ENCODE results near the gene STRN3.
"Not testable (repeated sequence)": the region's sequence is repeated elsewhere in the genome, so short reads cannot be mapped to it uniquely, and the experiment has no call there.

STRN3 gene

DNA sequence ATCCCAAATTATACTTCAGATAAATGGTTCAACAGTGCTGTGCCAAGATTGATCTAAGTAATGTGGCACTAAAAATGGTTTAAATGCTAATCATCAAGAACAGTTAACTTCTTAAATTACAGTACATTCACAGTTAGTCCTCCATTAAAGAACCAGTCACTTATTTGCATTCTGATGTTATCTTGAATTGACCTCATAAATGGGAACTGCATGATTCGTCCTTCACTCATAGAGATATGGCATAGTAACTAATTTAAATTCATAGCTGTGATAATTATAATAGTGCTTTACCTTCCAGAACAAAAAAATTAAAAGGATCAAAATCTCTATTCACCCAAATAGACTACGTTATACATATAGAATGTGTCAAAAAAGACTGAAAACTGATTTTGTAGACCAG, 90.7 kb downstream of the STRN3 start:
- Histone ChIP-seq H3K27ac (ENCODE audit: low read depth, low read length) (no peak overlapping the region), H3K79me1 (ENCODE audit: low read length) (no peaks in the 10 kb centered on the region), H3K23ac (ENCODE audit: low read length) (no peak overlapping the region), H2BK5ac (ENCODE audit: low read depth, low read length, poor library complexity) (no peak overlapping the region), H4K8ac (ENCODE audit: low read depth, low read length) (no peak overlapping the region), H2BK12ac (ENCODE audit: low read length) (no peak overlapping the region), H3K4ac (ENCODE audit: low read depth, low read length) (no peak overlapping the region), H2BK120ac (ENCODE audit: insufficient read depth, low read length, poor library complexity) (no peak overlapping the region), H3K14ac (ENCODE audit: low read length) (no peak overlapping the region), H3K9me3 (ENCODE audit: insufficient read depth, low read depth, low read length) (no peaks in the 10 kb centered on the region), H3K4me3 (ENCODE audit: low read depth, low read length) (no peak overlapping the region), H3K36me3 (ENCODE audit: control insufficient read depth in 1 of 2, insufficient read depth in 2 of 2, low read length in 2 of 2) (peaks cover 5 to 6% of the 10 kb centered on the region in 2 experiments), H3K9ac (ENCODE audit: low read length) (no peak overlapping the region), H2AK5ac (ENCODE audit: low read length) (no peak overlapping the region), H4K91ac (ENCODE audit: low read depth, low read length) (no peak overlapping the region), H3K4me2 (ENCODE audit: low read length) (no peak overlapping the region), H4K12ac (ENCODE audit: low read depth, low read length) (no peak overlapping the region), H3K79me2 (ENCODE audit: control insufficient read depth, insufficient read depth, low read length, poor library complexity) (no peaks in the 10 kb centered on the region), H3K18ac (ENCODE audit: low read length) (no peak overlapping the region), H3K4me1 (ENCODE audit: control insufficient read depth in 1 of 2, insufficient read depth in 2 of 2, low read length in 2 of 2) (no peaks in the 10 kb centered on the region), H2AFZ (ENCODE audit: insufficient read depth, low read length, poor library complexity) (no peak overlapping the region), H3K27me3 (ENCODE audit: insufficient read depth, low read length) (no peaks in the 10 kb centered on the region)
- WGBS (ENCODE audit: extremely low coverage, insufficient coverage, insufficient read length) = no CpG with 5 or more reads among the region's 2 CpGs
- DNase-seq = no peak

DNA sequence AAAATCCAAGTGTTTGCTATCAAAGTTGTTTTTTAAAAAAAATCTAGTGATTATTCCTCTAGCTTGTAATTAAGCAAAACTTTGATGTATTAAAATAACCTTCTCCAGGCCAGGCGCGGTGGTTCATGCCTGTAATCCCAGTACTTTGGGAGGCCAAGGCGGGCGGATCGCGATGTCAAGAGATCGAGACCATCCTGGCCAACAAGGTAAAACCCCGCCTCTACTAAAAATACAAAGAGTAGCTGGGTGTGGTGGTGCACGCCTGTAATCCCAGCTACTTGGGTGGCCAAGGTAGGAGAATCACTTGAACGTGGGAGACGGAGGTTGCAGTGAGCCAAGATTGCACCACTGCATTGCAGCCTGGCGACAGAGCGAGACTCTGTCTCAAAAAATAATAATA, 92.2 kb downstream of the STRN3 start:
- not testable (repeated sequence) for H3K9me3 ChIP-seq (ENCODE audit: insufficient read depth, low read depth, low read length); H3K14ac ChIP-seq (ENCODE audit: low read length); H3K18ac ChIP-seq (ENCODE audit: low read length); H3K4ac ChIP-seq (ENCODE audit: low read depth, low read length); H3K27me3 ChIP-seq (ENCODE audit: insufficient read depth, low read length); H2BK12ac ChIP-seq (ENCODE audit: low read length); H3K4me2 ChIP-seq (ENCODE audit: low read length); H3K9ac ChIP-seq (ENCODE audit: low read length); H3K36me3 ChIP-seq (ENCODE audit: control insufficient read depth in 1 of 2, insufficient read depth in 2 of 2, low read length in 2 of 2); H4K8ac ChIP-seq (ENCODE audit: low read depth, low read length); H3K4me3 ChIP-seq (ENCODE audit: low read depth, low read length); DNase-seq; H3K4me1 ChIP-seq (ENCODE audit: control insufficient read depth in 1 of 2, insufficient read depth in 2 of 2, low read length in 2 of 2); H4K91ac ChIP-seq (ENCODE audit: low read depth, low read length); H4K12ac ChIP-seq (ENCODE audit: low read depth, low read length); H2BK120ac ChIP-seq (ENCODE audit: insufficient read depth, low read length, poor library complexity); H2AFZ ChIP-seq (ENCODE audit: insufficient read depth, low read length, poor library complexity); H3K27ac ChIP-seq (ENCODE audit: low read depth, low read length); H3K79me2 ChIP-seq (ENCODE audit: control insufficient read depth, insufficient read depth, low read length, poor library complexity); H2BK5ac ChIP-seq (ENCODE audit: low read depth, low read length, poor library complexity); H2AK5ac ChIP-seq (ENCODE audit: low read length); H3K23ac ChIP-seq (ENCODE audit: low read length); H3K79me1 ChIP-seq (ENCODE audit: low read length)
- WGBS (ENCODE audit: extremely low coverage, insufficient coverage, insufficient read length) = no CpG with 5 or more reads among the region's 13 CpGs

DNA sequence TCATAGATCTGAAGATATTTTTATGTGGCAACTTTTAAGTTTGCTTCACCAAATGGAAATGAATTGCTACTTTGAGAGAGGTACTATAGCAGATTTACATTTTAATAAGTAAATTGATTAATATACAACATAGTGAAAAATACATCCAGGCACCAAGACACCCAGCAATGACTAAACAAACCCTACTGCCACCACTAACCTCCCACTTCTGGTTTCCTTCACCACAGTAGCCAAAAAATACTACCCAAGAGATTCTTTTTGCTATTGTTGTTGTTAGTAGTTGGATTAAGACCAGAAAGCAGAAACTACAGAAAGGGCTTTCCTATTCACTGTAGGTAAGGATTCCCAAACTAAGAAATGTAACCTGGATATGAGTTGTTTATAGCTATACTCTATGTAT, 97.7 kb downstream of the STRN3 start:
- Histone ChIP-seq H3K4ac (ENCODE audit: low read depth, low read length) (no peak overlapping the region), H2BK120ac (ENCODE audit: insufficient read depth, low read length, poor library complexity) (no peak overlapping the region), H2BK5ac (ENCODE audit: low read depth, low read length, poor library complexity) (no peak overlapping the region), H3K9ac (ENCODE audit: low read length) (no peak overlapping the region), H3K27me3 (ENCODE audit: insufficient read depth, low read length) (no peaks in the 10 kb centered on the region), H3K14ac (ENCODE audit: low read length) (no peak overlapping the region), H3K27ac (ENCODE audit: low read depth, low read length) (no peak overlapping the region), H3K4me1 (ENCODE audit: control insufficient read depth in 1 of 2, insufficient read depth in 2 of 2, low read length in 2 of 2) (no peaks in the 10 kb centered on the region), H2AFZ (ENCODE audit: insufficient read depth, low read length, poor library complexity) (no peak overlapping the region), H2AK5ac (ENCODE audit: low read length) (no peak overlapping the region), H3K36me3 (ENCODE audit: control insufficient read depth in 1 of 2, insufficient read depth in 2 of 2, low read length in 2 of 2) (peaks cover 4 to 6% of the 10 kb centered on the region in 2 experiments), H3K79me2 (ENCODE audit: control insufficient read depth, insufficient read depth, low read length, poor library complexity) (no peaks in the 10 kb centered on the region), H4K8ac (ENCODE audit: low read depth, low read length) (no peak overlapping the region), H2BK12ac (ENCODE audit: low read length) (no peak overlapping the region), H4K12ac (ENCODE audit: low read depth, low read length) (no peak overlapping the region), H3K4me3 (ENCODE audit: low read depth, low read length) (no peak overlapping the region), H3K18ac (ENCODE audit: low read length) (no peak overlapping the region), H3K79me1 (ENCODE audit: low read length) (no peaks in the 10 kb centered on the region), H3K23ac (ENCODE audit: low read length) (no peak overlapping the region), H3K4me2 (ENCODE audit: low read length) (no peak overlapping the region), H3K9me3 (ENCODE audit: insufficient read depth, low read depth, low read length) (no peaks in the 10 kb centered on the region), H4K91ac (ENCODE audit: low read depth, low read length) (no peak overlapping the region)
- DNase-seq = no peak

- Histone ChIP-seq H4K12ac (ENCODE audit: low read depth, low read length) (no peak overlapping the region), H2BK120ac (ENCODE audit: insufficient read depth, low read length, poor library complexity) (no peak overlapping the region), H2BK12ac (ENCODE audit: low read length) (no peak overlapping the region), H3K79me1 (ENCODE audit: low read length) (no peaks in the 10 kb centered on the region), H3K36me3 (ENCODE audit: control insufficient read depth in 1 of 2, insufficient read depth in 2 of 2, low read length in 2 of 2) (peaks cover 3 to 4% of the 10 kb centered on the region in 2 experiments), H3K18ac (ENCODE audit: low read length) (no peak overlapping the region), H3K9me3 (ENCODE audit: insufficient read depth, low read depth, low read length) (no peaks in the 10 kb centered on the region), H3K27me3 (ENCODE audit: insufficient read depth, low read length) (no peaks in the 10 kb centered on the region), H4K8ac (ENCODE audit: low read depth, low read length) (no peak overlapping the region), H3K14ac (ENCODE audit: low read length) (no peak overlapping the region), H3K4me2 (ENCODE audit: low read length) (no peak overlapping the region), H3K4ac (ENCODE audit: low read depth, low read length) (no peak overlapping the region), H3K4me3 (ENCODE audit: low read depth, low read length) (no peak overlapping the region), H4K91ac (ENCODE audit: low read depth, low read length) (no peak overlapping the region), H3K9ac (ENCODE audit: low read length) (no peak overlapping the region), H3K79me2 (ENCODE audit: control insufficient read depth, insufficient read depth, low read length, poor library complexity) (no peaks in the 10 kb centered on the region), H3K23ac (ENCODE audit: low read length) (no peak overlapping the region), H2AFZ (ENCODE audit: insufficient read depth, low read length, poor library complexity) (no peak overlapping the region), H3K27ac (ENCODE audit: low read depth, low read length) (no peak overlapping the region), H2AK5ac (ENCODE audit: low read length) (no peak overlapping the region), H2BK5ac (ENCODE audit: low read depth, low read length, poor library complexity) (no peak overlapping the region), H3K4me1 (ENCODE audit: control insufficient read depth in 1 of 2, insufficient read depth in 2 of 2, low read length in 2 of 2) (no peaks in the 10 kb centered on the region)
- WGBS (ENCODE audit: extremely low coverage, insufficient coverage, insufficient read length) = no CpG with 5 or more reads among the region's 2 CpGs
- DNase-seq = no peak
These were observed 100.9 kb downstream of the STRN3 start for GRCh38 chr14:30925254-30925653.

Measured in trophoblast cell (in vitro differentiated cells and primary cell).